H1 (cell line): ENCODE data around the gene SNTG2. TPM values are rescaled to one million over a fixed set of nuclear protein-coding genes. Genes with fewer than 3 reads are reported as not detected.

ENCODE experiments used
- CTCF ChIA-PET: fragments of 300-600 bp; sonication (Branson Sonifier 250); formaldehyde crosslinking; loops from one replicate; lab custom pipeline; 2021; ENCODE audit not compliant: partially characterized antibody; lab: Charles Lee
- POLR2A ChIA-PET: fragments of 300-600 bp; sonication (Branson Sonifier 250); formaldehyde crosslinking; loops from one replicate; lab custom pipeline; 2021; ENCODE audit warnings: inconsistent platforms; ENCODE audit not compliant: partially characterized antibody; lab: Charles Lee
- DNase-seq, 2 experiments: peaks; one replicate each; pipeline versions ENCODE4 v3.0.0 to v3.0.0-alpha.2; 2010 to 2022; ENCODE audit warnings: low spot score in 2 of 2, low read depth in 1 of 2, mixed read lengths in 1 of 2
- FAIRE-seq: peaks from 2 replicates; lab custom pipeline; 2011; peaks lifted over from hg19 to GRCh38; lab: Jason Lieb, UNC
- H2AFZ ChIP-seq: 2 replicates; pipeline ENCODE4 v1.8.1; 2012; ENCODE audit warnings: low read length, inconsistent platforms
- H2AK5ac ChIP-seq: 2 replicates; pipeline ENCODE4 v1.6.1; 2013; ENCODE audit warnings: low read depth, low read length
- H2BK120ac ChIP-seq: replicated peaks from 2 replicates; pipeline ENCODE3; 2013; ENCODE audit warnings: low read depth, low read length, inconsistent platforms
- H2BK12ac ChIP-seq: 2 replicates; pipeline ENCODE4 v1.6.1; 2013; ENCODE audit warnings: low read depth, low read length
- H2BK15ac ChIP-seq: 2 replicates; pipeline ENCODE4 v1.6.1; 2013; ENCODE audit warnings: low read length
- H2BK20ac ChIP-seq: 2 replicates; pipeline ENCODE4 v1.6.1; 2013; ENCODE audit warnings: low read length
- H2BK5ac ChIP-seq: 2 replicates; pipeline ENCODE4 v1.6.1; 2013; ENCODE audit warnings: low read depth, low read length
- H3K14ac ChIP-seq: 2 replicates; pipeline ENCODE4 v1.6.1; 2013; ENCODE audit warnings: inconsistent platforms; ENCODE audit not compliant: insufficient read length
- H3K18ac ChIP-seq: 2 replicates; pipeline ENCODE4 v1.6.1; 2013; ENCODE audit warnings: low read length; ENCODE audit errors: extremely low read depth
- H3K23ac ChIP-seq: 2 replicates; pipeline ENCODE4 v1.6.1; 2013; ENCODE audit warnings: inconsistent platforms; ENCODE audit not compliant: insufficient read length
- H3K23me2 ChIP-seq: 2 replicates; pipeline ENCODE4 v1.6.1; 2013; ENCODE audit warnings: low read depth, low read length
- H3K27ac ChIP-seq: 2 replicates; pipeline ENCODE4 v1.6.1; 2011; ENCODE audit warnings: low read depth, low read length, inconsistent platforms
- H3K27me3 ChIP-seq, 4 experiments: replicated peaks in 1 of 4; 1 replicate in 1 of 4; 2 replicates in 3 of 4; pipeline versions ENCODE4 v1.6.1 to v1.8.1; 2011 to 2013; ENCODE audit warnings: low read length in 3 of 4, mild to moderate bottlenecking in 3 of 4, inconsistent platforms in 2 of 4, mixed read lengths in 2 of 4, moderate library complexity in 1 of 4; ENCODE audit not compliant: control insufficient read depth in 3 of 4, insufficient read depth in 3 of 4; ENCODE audit errors: extremely low read depth in 1 of 4
- H3K36me3 ChIP-seq, 4 experiments: 2 replicates each; pipeline versions ENCODE4 v1.6.1 to v1.8.1; 2011 to 2013; ENCODE audit warnings: mild to moderate bottlenecking in 4 of 4, low read length in 3 of 4, moderate library complexity in 2 of 4, control low read depth in 1 of 4, inconsistent platforms in 1 of 4; ENCODE audit not compliant: insufficient read depth in 4 of 4, control insufficient read depth in 2 of 4
- H3K4ac ChIP-seq: replicated peaks from 2 replicates; pipeline ENCODE3; 2013; ENCODE audit warnings: low read length, low read depth, mixed read lengths, inconsistent platforms; ENCODE audit not compliant: insufficient read length
- H3K4me1 ChIP-seq, 4 experiments: replicated peaks in 1 of 4; 1 replicate in 1 of 4; 2 replicates in 3 of 4; pipeline versions ENCODE4 v1.6.1 to v1.8.1; 2011 to 2013; ENCODE audit warnings: low read length in 3 of 4, inconsistent platforms in 2 of 4, mixed read lengths in 1 of 4; ENCODE audit not compliant: insufficient read depth in 4 of 4, control insufficient read depth in 3 of 4
- H3K4me2 ChIP-seq, 2 experiments: 2 replicates each; pipeline versions ENCODE4 v1.6.1 to v1.8.1; 2011 to 2013; ENCODE audit warnings: low read depth in 2 of 2, low read length in 2 of 2, control low read depth in 1 of 2, inconsistent platforms in 1 of 2, mild to moderate bottlenecking in 1 of 2; ENCODE audit not compliant: insufficient read depth in 1 of 2
- H3K4me3 ChIP-seq, 4 experiments: fragments of 200-600, 300-600 bp in 1 of 4; sonication (generic), shearing (Covaris generic), sonication (Bioruptor Twin) in 1 of 4; 2 replicates each; pipeline versions ENCODE4 v1.5.1 to v1.8.1; 2011 to 2016; ENCODE audit warnings: low read length in 4 of 4, low read depth in 3 of 4, control low read depth in 2 of 4, inconsistent platforms in 2 of 4, mild to moderate bottlenecking in 2 of 4, mixed read lengths in 1 of 4, moderate library complexity in 1 of 4; ENCODE audit not compliant: insufficient read depth in 2 of 4; ENCODE audit errors: extremely low read depth in 1 of 4
- H3K56ac ChIP-seq: replicated peaks from 2 replicates; pipeline ENCODE3; 2013; ENCODE audit warnings: low read depth, mild to moderate bottlenecking, mixed read lengths, low read length, inconsistent platforms; ENCODE audit not compliant: insufficient read length
- H3K79me1 ChIP-seq: 2 replicates; pipeline ENCODE4 v1.6.1; 2013; ENCODE audit warnings: low read depth, low read length, control low read depth
- H3K79me2 ChIP-seq, 2 experiments: 2 replicates each; pipeline versions ENCODE4 v1.6.1 to v1.8.1; 2012 to 2013; ENCODE audit warnings: low read length in 2 of 2, mild to moderate bottlenecking in 2 of 2, inconsistent platforms in 1 of 2; ENCODE audit not compliant: insufficient read depth in 2 of 2, control insufficient read depth in 1 of 2
- H3K9ac ChIP-seq, 4 experiments: replicated peaks in 1 of 4; 1 replicate in 1 of 4; 2 replicates in 3 of 4; pipeline versions ENCODE4 v1.6.1 to v1.8.1; 2011 to 2013; ENCODE audit warnings: low read depth in 3 of 4, low read length in 3 of 4, control low read depth in 2 of 4, mild to moderate bottlenecking in 2 of 4, moderate library complexity in 2 of 4, inconsistent platforms in 1 of 4; ENCODE audit errors: extremely low read depth in 1 of 4
- H3K9me3 ChIP-seq, 2 experiments: 2 replicates each; pipeline versions ENCODE4 v1.6.1 to v1.8.1; 2012 to 2013; ENCODE audit warnings: mild to moderate bottlenecking in 2 of 2, moderate library complexity in 2 of 2, control low read depth in 1 of 2, inconsistent platforms in 1 of 2, low read depth in 1 of 2, low read length in 1 of 2, mixed read lengths in 1 of 2; ENCODE audit not compliant: insufficient read depth in 2 of 2
- H4K20me1 ChIP-seq, 2 experiments: replicated peaks in 1 of 2; 2 replicates each; pipeline versions ENCODE3 to v1.8.1; 2011 to 2013; ENCODE audit warnings: inconsistent platforms in 2 of 2, low read length in 2 of 2, mild to moderate bottlenecking in 1 of 2; ENCODE audit not compliant: insufficient read depth in 2 of 2, control insufficient read depth in 1 of 2
- H4K5ac ChIP-seq: 2 replicates; pipeline ENCODE4 v1.6.1; 2013; ENCODE audit warnings: low read length, low read depth, mixed read lengths, inconsistent platforms; ENCODE audit not compliant: insufficient read length
- H4K8ac ChIP-seq: 2 replicates; pipeline ENCODE4 v1.8.0; 2013; ENCODE audit warnings: mild to moderate bottlenecking, moderate library complexity, low read length, inconsistent platforms; ENCODE audit not compliant: insufficient read depth; ENCODE audit errors: extremely low read depth
- H4K91ac ChIP-seq: replicated peaks from 2 replicates; pipeline ENCODE3; 2013; ENCODE audit warnings: low read length, mixed read lengths, inconsistent platforms; ENCODE audit not compliant: insufficient read length
- ASH2L ChIP-seq: fragments of 200-600, 300-600 bp; sonication (generic); IDR thresholded peaks from one replicate; pipeline ENCODE4 v1.7.1; 2017; ENCODE audit warnings: low read length
- BRCA1 ChIP-seq: IDR thresholded peaks from 2 replicates; pipeline ENCODE4 v1.6.1; 2012; ENCODE audit warnings: low read depth, low read length, improper control_type of control experiment
- CBX8 ChIP-seq: fragments of 300-800, 300-1000 bp; sonication (generic); IDR thresholded peaks from 2 replicates; pipeline ENCODE4 v1.7.1; 2016; ENCODE audit warnings: low read depth, low read length, borderline replicate concordance
- CTBP2 ChIP-seq: IDR thresholded peaks from 2 replicates; pipeline ENCODE4 v1.7.0; 2011; ENCODE audit warnings: borderline replicate concordance, mild to moderate bottlenecking, moderate library complexity, mixed read lengths, low read length; ENCODE audit not compliant: insufficient read depth, insufficient read length
- KDM1A ChIP-seq: fragments of 200-600, 300-600 bp; sonication (generic); IDR thresholded peaks from 2 replicates; pipeline ENCODE4 v1.7.1; 2016; ENCODE audit warnings: mild to moderate bottlenecking, low read length, borderline replicate concordance
- MAFK ChIP-seq: IDR thresholded peaks from 2 replicates; pipeline ENCODE4 v1.6.1; 2012; ENCODE audit warnings: low read depth, mild to moderate bottlenecking, improper control_type of control experiment, low read length
- WGBS, 2 experiments: shearing (Covaris generic) in 1 of 2; methylation state at CpG; one replicate each; pipeline versions ENCODE4 v1.1.6 to v1.1.7; 2013 to 2015; ENCODE audit warnings: low lambda C conversion rate in 2 of 2, mixed read lengths in 2 of 2, inconsistent platforms in 1 of 2, low coverage in 1 of 2, missing lambda C conversion rate in 1 of 2; ENCODE audit not compliant: insufficient replicate concordance in 2 of 2, insufficient coverage in 1 of 2, insufficient read length in 1 of 2; ENCODE audit errors: extremely low coverage in 1 of 2, missing lambda C conversion rate in 1 of 2; 5-methylcytosine and 5-hydroxymethylcytosine counted together
- polyA plus RNA-seq, 7 experiments: library from polyadenylated mRNA; depleted of rRNA in 3 of 7; stranded (reverse) in 5 of 7; unstranded in 2 of 7; fragments of >200 nt in 5 of 7; fragments of 200-250 nt in 2 of 7; gene quantifications; 1 replicate in 5 of 7; 2 replicates in 1 of 7; 4 replicates in 1 of 7; pipeline versions ENCODE4 v1.2.1 to v1.2.3, GENCODE V29; 2011 to 2013; ENCODE audit warnings: missing spikeins in 2 of 7, mixed read lengths in 2 of 7
- total RNA-seq: library from RNA; stranded (reverse); fragmentation: NEBNext Ultra II Directional; extraction: Animal tissue kit (Norgen Biotek cat#: 25700); gene quantifications from 2 replicates; pipeline ENCODE4 v1.2.1, GENCODE V29; 2021
- TF ChIP-seq, protein P1 (sequence below): IDR thresholded peaks from 2 replicates; pipeline ENCODE4 v1.6.1; 2012; ENCODE audit warnings: inconsistent platforms
- TF ChIP-seq, protein P2 (sequence below): IDR thresholded peaks from 2 replicates; pipeline ENCODE4 v1.6.1; 2012; ENCODE audit warnings: inconsistent platforms

The SNTG2 gene
- total and polyA plus RNA-seq, 2 of the 8 experiments (the other 6 are each of a cell fraction or from before 2014, with no cell fraction given): 6.6 to 18.1 TPM

DNA sequence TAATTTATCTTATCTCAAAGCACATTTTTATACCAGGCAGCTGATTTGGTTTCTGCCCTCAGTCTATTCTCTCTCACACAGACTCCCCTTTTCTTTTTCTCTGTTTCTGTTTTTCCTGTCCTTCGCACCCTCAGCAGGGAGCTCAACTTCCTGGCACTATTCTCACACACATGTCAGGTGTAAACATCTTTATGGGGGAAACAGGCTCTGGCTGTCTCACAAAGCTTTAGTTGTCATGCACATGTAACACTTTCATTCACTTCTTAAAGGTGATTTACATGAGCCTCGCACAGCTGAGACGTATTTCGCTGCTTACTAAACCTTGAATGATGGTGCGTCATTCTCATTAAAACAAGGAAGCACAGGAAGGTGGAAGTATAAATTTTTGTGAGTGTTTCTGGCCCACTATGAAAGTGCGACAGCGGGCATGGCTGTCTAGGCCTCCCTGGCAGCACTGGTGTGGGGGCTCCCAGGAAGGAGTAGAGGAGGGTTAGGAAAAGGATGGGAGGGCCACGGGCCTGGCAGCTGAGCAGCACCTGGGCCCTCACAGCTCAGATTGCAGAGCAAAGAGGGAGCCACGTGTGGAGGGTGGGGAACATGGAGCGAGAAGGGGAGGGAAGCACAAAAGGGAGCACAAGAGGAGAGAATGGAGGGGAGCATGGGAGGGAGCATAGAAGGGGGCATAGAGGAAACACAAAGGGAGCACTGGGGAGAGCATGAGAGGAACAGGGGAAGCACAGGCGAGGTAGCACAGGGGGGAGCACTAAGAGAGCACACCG, 46.2 kb upstream of the SNTG2 start:
- Histone ChIP-seq H2BK20ac (peak overlapping the region; percentile 94; the same call in 1 of the 2 replicates), H2BK15ac (no peak overlapping the region), H3K4me2 (peak overlapping the region; percentile 24 to 26; a peak in 2 of 4 replicates), H3K4me1 (peaks cover 8 to 19% (median 14%) of the 10 kb centered on the region in 4 experiments), H2BK120ac (no peak overlapping the region), H4K8ac (no peak overlapping the region; the same call in 1 of the 2 replicates), H2BK5ac (no peak overlapping the region), H3K27me3 (peaks cover 0 to 3% (median 1%) of the 10 kb centered on the region in 4 experiments; a peak in 2 of 7 replicates), H3K56ac (no peak overlapping the region), H3K79me1 (no peaks in the 10 kb centered on the region), H3K23me2 (no peaks in the 10 kb centered on the region), H2AK5ac (no peak overlapping the region), H3K14ac (no peak overlapping the region), H4K91ac (peak overlapping the region; percentile 87), H4K5ac (no peak overlapping the region), H3K4me3 (peak overlapping the region in 1 of 4 experiments; percentile 12; a peak in 2 of 8 replicates), H3K79me2 (no peaks in the 10 kb centered on the region), H3K18ac (peak overlapping the region; percentile 55; the same call in 1 of the 2 replicates), H3K36me3 (no peaks in the 10 kb centered on the region), H2BK12ac (peak overlapping the region; percentile 35; the same call in 1 of the 2 replicates), H4K20me1 (no peaks in the 10 kb centered on the region), H2AFZ (0 out of 2 replicates have a peak overlapping the region, but pooled peaks have one; percentile 50), H3K9ac (no peak overlapping the region), H3K27ac (no peak overlapping the region), H3K23ac (no peak overlapping the region), H3K9me3 (peaks cover 8 to 11% of the 10 kb centered on the region in 2 experiments; a peak in 2 of 4 replicates), H3K4ac (peak overlapping the region; percentile 19)
- TF ChIP-seq BRCA1 (no peak), KDM1A (no peak), MAFK (no peak), CTBP2 (peak; percentile 72), CBX8 (no peak), ASH2L (peak; percentile 35)
- TF ChIP-seq, protein P1, sequence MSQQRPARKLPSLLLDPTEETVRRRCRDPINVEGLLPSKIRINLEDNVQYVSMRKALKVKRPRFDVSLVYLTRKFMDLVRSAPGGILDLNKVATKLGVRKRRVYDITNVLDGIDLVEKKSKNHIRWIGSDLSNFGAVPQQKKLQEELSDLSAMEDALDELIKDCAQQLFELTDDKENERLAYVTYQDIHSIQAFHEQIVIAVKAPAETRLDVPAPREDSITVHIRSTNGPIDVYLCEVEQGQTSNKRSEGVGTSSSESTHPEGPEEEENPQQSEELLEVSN: peak; percentile 63
- TF ChIP-seq, protein P2, sequence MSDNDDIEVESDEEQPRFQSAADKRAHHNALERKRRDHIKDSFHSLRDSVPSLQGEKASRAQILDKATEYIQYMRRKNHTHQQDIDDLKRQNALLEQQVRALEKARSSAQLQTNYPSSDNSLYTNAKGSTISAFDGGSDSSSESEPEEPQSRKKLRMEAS: peak; percentile 83
- 51% methylated on average over 12 of the region's 12 CpGs; no CpG with 5 or more reads in 1 of the 2 experiments for WGBS, 2 experiments
- FAIRE-seq (peak; percentile 50), DNase-seq (no peak)
- POLR2A ChIA-PET: interaction anchor here (1.2 kb wide), 1 partner anchor 14 kb away, joined by 3 read pairs; no protein-coding TSS in a partner anchor
- CTCF ChIA-PET: interaction anchor here (0.7 to 4.9 kb wide), 7 partner anchors 7 to 188 kb away, joined by 3 to 18 read pairs (median 4); no protein-coding TSS in a partner anchor
